Coronary artery (tissue), 2 donors: ENCODE measurements around the gene TOP3A.
A peak's percentile ranks its signal among the peaks of the same experiment; 100 is the strongest.

Experiments used
- DNase-seq: peaks from one replicate; pipeline ENCODE4 v3.0.0-alpha.2; 2017; ENCODE audit warnings: low spot score
- H3K27ac ChIP-seq, 2 donors: fragments of 200-600 bp; sonication (generic); one replicate each; pipeline ENCODE4 v1.5.1; 2016 to 2019
- H3K4me3 ChIP-seq: fragments of 200-600 bp; sonication (generic); 2 replicates; pipeline ENCODE4 v1.5.1; 2016; ENCODE audit warnings: mild to moderate bottlenecking, moderate library complexity
- TF ChIP-seq, protein P1 (sequence below): fragments of 200-600 bp; sonication (generic); IDR thresholded peaks from one replicate; pipeline ENCODE4 v1.5.1; 2019; ENCODE audit warnings: antibody characterized with exemption

The TOP3A gene

DNA sequence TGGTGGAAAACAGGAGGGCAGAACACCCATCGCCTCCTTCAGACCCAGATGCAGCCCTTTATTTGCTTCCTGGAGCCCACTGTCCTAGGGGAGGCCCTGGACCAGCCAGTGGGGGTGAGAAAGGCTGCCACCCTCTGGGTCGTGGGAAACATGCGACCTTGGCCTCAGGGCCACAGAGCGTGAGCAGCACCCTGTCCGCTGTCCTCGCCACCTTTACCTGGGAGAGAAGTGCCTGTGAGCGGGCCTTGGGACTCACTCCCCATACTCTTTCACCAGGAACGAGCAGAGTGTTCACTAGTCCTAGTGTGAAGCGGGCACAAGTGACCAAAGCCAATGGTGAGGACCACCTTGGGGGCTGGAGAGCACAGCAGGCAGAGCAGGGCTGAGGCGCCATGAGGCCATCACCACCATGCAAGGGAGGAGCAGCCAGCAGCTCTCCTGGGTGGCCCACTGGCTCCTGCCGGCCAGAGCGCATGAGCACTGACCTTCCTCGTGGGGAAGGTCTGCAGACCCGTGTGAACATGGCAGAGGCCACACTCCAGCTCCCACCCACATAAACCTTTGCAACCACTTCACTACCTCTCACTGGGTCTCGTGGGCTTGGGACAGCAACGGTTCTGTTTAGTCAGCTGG is 8.8 kb upstream of the TOP3A start:
- no peak for DNase-seq
- TF ChIP-seq, protein P1, sequence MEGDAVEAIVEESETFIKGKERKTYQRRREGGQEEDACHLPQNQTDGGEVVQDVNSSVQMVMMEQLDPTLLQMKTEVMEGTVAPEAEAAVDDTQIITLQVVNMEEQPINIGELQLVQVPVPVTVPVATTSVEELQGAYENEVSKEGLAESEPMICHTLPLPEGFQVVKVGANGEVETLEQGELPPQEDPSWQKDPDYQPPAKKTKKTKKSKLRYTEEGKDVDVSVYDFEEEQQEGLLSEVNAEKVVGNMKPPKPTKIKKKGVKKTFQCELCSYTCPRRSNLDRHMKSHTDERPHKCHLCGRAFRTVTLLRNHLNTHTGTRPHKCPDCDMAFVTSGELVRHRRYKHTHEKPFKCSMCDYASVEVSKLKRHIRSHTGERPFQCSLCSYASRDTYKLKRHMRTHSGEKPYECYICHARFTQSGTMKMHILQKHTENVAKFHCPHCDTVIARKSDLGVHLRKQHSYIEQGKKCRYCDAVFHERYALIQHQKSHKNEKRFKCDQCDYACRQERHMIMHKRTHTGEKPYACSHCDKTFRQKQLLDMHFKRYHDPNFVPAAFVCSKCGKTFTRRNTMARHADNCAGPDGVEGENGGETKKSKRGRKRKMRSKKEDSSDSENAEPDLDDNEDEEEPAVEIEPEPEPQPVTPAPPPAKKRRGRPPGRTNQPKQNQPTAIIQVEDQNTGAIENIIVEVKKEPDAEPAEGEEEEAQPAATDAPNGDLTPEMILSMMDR: no peak
- Histone ChIP-seq H3K4me3 (no peak overlapping the region), H3K27ac (no peak overlapping the region)

DNA sequence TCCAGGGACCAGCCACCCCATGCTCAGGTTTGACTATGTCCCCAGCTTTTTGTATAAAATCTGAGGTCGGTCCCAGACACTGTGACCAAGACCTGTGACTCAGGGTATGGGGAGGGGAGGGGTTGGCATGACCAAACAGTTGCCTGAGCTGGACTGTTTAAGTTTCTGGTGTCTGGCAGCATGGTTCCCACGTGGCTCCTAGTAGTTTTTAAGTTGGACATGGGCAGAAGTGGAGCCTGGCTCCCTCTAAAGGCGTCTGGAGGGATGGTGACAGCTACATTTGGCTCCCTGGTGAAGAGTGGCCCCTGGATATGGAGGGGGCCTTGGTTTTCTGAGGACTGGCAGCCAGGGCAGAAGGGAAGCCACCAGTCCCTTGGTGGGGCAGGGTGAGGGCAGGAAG is 8.2 kb upstream of the TOP3A start:
- DNase-seq: no peak
- H3K27ac ChIP-seq: no peak overlapping the region
- TF ChIP-seq, protein P1: no peak
- H3K4me3 ChIP-seq: no peak overlapping the region

DNA sequence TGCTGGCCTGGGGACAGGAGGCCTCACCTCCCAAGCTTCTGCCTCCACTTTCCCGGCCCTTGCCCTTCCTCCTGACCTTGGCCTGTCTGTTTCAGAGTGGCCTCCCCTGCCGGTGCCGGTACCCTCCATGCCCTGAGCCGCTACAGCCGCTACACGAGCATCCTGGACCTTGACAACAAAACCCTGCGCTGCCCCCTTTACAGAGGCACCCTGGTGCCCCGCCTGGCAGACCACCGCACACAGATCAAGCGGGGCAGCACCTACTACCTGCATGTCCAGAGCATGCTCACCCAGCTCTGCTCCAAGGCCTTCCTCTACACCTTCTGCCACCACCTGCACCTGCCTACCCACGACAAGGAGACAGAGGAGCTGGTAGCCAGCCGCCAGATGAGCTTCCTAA is 7.7 kb upstream of the TOP3A start:
- Histone ChIP-seq H3K27ac (no peak overlapping the region), H3K4me3 (no peak overlapping the region)
- TF ChIP-seq, protein P1: no peak
- DNase-seq: no peak

DNA sequence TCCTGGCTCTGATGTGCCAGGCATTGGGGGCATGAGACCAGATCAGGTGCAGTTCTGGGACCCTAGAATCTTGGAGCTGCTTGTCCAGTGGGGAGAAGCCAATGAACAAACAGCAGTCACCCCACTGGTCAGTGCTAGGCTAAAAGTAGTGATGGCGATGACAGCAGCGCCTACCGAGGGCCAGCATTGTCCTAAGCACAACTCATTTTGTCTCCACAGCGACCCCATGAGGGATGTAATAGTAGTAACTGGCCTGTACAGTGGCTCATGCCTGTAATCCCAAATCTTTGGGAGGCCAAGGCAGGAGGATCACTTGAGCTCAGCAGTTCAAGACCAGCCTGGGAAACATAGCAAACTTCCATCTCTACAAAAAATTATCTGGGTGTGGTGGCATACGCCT is 6.5 kb upstream of the TOP3A start:
- no peak overlapping the region for H3K27ac ChIP-seq
- no peak overlapping the region for H3K4me3 ChIP-seq
- DNase-seq: no peak
- TF ChIP-seq, protein P1: no peak

DNA sequence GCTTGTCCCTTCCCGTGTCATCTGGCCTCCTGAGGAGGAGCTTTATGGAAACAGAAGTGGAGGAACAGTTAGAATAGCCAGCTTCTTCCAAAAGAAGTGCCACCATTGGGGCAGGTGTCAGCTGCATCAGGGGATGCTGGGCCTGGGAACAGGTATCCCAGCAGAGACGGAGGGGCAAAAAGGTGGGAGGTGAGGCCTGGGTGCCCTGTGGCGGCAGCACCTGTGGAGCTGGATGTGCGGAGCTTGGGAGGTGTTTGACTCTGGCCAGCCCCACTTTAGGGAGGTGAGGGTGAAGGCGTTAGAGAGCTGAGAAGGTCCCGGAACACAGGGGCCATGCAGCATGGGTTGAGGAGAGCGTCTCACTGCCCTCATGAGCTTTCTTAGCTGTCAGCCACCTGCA is 5.5 kb upstream of the TOP3A start:
- DNase-seq: no peak
- TF ChIP-seq, protein P1: no peak
- Histone ChIP-seq H3K4me3 (no peak overlapping the region), H3K27ac (no peak overlapping the region)

DNA sequence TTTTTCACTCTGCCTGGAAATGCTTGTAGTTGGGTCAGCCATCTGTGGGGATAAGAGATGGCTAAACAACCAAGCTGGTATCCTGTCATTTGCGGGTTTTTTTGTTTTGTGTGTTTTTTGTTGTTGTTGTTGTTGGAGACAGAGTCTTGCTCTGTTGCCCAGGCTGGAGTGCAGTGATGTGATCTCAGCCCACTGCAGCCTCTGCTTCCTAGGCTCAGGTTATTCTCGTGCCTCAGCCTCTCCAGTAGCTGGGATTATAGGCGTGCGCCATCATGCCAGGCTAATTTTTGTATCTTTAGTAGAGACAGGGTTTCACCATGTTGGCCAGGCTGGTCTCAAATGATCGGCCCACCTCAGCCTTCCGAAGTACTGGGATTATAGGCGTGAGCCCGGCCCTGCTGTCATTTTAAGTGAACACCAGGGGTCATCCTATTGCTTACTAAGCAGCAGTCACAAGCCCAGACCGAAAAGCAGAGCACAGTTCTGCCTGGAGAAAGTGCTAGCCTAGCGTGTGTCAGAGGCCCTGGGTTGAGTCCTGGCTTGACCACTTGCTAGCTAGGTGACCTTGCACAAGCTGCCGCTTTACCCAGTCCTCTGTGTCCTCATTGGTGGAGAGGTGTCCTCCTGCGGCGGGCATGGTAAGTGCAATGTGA is 4.9 kb upstream of the TOP3A start:
- DNase-seq: no peak
- TF ChIP-seq, protein P1: no peak
- H3K27ac ChIP-seq: no peak overlapping the region
- H3K4me3 ChIP-seq: peak overlapping the region; percentile 12

DNA sequence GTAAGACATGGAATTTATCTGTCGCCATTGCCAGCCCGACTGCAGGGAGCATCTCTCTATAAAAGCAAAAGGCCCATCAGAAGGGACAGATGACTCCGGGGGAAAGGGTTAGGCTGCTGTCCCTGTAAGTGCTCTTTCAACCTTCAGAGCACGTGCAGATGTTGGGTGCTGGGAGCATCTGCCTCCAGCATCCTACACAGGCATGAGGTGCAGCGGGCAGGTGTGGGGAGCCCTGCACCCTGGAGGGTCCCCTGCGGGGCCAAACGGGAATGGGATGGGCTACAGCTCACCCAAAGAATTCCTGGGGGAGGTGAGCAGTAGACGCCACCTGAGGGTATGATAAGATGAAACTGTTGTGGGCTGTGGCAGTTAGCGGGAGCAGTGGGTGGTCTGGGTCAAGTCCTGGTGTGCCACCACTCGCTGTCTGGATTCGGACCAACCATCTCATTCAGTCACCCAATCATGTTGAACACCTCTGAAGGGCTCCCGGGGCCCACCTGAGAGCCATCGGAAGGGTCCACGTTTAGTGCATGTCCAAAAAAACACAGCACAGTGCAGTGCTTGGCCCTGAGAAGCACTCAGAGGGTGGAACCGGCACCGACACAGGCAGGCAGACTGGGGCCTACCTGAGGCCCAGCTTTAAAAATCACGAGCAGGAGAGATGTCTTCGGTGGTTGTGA is 4.1 kb upstream of the TOP3A start:
- DNase-seq: no peak
- Histone ChIP-seq H3K27ac (no peak overlapping the region), H3K4me3 (peak overlapping the region; percentile 39)
- TF ChIP-seq, protein P1: no peak
